NCI-H146 treated with DMSO at 0.1 percent for 48 hours (cell line): Measurements from ENCODE around the gene GIMAP8.

ENCODE experiments used
- DNase-seq: peaks from one replicate; lab custom pipeline; 2025; ENCODE audit not compliant: unreplicated experiment; lab: John Stamatoyannopoulos, UW

Gene GIMAP8

DNA sequence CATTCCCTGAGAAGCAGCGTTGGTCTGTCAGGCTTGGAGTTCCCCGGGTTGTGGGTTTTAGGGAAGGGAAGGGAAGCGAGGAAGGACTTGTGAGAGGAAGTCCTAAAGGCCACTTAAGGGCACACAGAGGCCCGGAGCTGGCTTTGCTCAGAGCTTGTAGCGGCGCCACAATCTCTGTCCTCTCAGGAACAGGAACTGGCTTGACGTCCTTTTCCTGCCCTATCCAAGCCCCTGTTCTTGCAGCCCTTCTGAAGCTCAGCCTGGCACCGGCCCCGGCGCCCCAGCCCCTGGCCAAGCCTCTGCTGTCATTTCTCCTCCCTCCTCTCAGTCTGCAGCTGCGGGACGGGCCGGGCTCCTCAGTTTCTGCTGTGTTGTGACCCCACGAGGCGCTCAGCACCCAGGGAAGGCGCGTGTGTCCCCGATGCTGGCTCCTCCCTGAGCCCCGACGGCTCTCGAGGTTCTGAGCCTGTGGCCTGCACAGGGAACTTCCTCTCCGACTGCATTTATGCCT lies at the start of gene GIMAP8:
Gene GIMAP8, plus strand, starts transcription at position 140 of the 511 bp plus-strand sequence. CDS start 16,069 bp downstream, outside the sequence.
- no peak for DNase-seq

GRCh38 chr7:150400788-150401423 lies 49.5 kb upstream of the GIMAP8 start:
- DNase-seq = no peak

GRCh38 chr7:150401424-150401790 lies 49.0 kb upstream of the GIMAP8 start:
- no peak for DNase-seq

DNA sequence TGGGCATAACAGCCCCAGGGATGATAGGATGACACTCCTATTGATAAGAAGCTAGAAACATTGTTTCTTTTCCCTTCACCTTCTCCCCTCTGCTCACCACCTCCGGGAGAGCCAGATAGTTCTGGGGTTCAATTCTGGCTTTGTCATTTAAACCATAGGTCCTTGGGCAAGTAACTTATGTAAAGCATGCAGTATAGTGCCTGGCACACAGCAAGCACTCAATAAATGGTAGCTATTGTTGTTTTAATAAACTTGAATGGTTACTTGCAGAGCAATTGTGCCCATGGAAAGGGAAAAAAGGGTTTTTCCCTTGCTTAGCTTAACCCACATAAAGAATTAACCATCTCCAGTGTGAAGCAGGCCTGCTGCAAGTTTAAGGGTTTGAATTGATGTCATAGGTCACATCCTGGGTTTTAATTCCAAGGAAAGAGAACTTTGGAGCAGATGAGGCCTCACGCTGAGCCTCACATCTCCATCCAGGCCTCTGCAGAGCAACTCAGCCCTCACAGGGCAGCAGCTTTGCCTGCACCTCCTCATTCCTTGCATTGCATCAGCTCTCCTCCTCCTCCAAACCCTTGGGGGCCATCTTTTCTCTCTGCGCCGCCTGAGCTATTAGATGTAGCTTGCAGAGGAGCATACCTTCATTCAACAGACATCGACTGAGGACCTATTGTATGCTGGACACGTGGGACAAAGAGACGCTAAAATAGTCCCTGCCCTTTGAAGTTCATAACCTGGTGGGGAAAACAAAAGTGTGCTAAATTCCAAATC lies 48.4 kb upstream of the GIMAP8 start:
- DNase-seq = no peak

DNA sequence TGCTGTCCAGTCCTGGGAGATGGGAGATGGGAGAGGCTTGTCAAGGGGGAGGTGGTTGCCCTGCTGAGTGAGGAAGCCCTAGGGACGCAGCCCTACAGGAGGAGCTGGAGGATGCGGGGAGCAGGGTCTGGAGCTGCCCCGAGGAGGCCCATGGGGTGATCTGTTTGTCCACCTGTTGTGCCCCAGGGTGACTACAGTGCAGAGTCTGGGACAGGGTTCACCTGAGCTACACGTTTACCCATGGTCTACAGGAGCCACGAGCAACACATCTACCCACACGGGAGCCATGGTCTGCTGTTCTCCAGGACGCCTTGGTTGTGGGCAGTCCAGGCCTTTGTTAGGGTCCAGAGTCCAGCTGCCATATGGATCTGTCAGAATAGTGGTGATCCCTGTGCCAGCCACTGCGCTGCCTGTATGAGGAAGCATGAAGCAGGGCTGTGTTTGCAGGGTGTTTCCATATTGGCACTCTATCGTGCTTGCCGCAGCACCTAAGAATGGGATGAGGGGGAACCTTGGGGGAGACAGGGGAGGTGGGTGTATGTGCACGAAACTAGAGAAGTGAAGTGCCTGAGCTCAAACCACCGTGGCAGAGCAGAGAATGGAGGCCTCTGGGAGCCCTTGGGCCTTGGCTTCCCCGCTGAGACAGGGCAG lies 47.6 kb upstream of the GIMAP8 start:
- DNase-seq = no peak

GRCh38 chr7:150403376-150404171 lies 46.9 kb upstream of the GIMAP8 start:
- DNase-seq = no peak

GRCh38 chr7:150404172-150404804 lies 46.1 kb upstream of the GIMAP8 start:
- no peak for DNase-seq

- DNase-seq = peak; percentile 64
Observed at GRCh38 chr7:150404805-150405583, 45.4 kb upstream of the GIMAP8 start.

DNA sequence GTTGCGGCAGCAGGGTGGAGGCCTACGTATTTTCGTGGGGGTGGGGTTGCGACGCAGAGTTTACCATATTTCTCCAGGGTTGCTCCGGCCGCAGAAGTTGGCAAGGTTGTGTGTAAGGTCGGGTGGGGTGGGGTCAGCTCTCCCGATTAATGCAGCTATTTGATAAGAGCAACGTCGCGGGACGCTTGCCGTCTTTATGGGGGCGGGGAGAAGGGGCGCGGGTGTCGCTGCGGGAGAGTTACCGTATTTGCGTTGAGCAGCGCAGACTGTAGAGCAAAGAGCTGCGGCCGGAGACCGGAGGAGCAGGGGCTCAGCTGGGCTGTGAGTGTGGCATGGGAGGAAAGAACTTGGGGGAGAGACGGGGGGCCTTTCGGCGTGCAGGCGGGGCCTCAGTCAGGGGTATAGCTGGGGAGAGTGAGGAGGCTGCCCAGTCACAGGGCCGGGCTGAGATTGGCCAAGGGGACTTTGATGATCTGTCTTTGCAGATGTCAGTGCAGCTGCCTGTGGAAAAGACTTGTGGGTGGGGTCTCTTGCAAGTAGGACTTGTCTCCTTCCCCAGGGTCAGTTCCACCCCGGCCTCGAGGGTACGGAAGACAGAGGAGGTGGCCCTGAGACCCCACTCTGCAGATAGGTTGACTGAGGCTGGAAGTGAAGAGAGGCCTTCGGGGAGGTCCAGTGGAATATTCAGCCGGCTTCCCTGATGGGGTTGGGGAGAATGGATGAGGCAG lies 44.7 kb upstream of the GIMAP8 start:
- peak; percentile 49 for DNase-seq

GRCh38 chr7:150406312-150406566 lies 44.2 kb upstream of the GIMAP8 start:
- DNase-seq = no peak

DNA sequence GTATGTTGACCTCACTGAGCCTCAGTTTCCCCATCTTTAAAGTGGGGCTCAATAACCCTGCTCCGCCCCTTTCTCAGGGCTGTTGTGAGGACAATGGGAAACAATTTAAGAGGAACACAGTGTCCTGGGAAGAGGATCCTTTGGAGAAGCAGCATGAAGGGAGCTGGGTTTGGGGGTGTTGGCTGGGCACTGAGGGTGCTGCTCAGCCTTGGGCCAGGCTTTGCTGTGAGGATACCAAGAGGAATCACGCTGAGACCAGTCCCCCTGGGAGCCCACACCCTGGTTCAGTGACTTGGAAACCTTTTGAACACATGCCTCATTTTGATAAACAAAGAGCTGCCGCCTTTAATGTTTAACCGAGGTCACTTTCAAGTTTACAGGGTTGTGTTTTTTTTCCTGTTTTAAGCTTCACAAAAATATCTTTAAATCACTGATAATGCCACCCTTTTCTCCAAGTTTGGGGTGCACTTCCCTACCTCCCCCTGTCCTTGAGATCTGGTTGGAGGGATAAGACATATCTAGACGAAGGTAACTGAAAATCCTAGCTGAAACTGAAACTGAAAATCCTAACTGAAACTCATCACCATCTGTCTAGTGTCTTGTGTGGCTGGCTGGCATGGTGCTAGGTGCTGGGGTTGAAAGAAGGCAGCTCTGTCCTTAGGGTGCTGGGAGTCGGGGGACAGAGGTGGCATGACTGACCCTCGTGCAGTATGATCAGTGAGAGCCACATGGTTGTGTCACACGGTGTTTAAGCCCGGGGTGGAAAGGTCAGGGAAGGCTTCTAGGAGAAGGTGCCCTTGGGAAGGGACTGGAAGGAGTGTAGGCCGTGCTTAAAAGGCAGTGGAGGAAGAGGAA lies 43.6 kb upstream of the GIMAP8 start:
- no peak for DNase-seq

DNA sequence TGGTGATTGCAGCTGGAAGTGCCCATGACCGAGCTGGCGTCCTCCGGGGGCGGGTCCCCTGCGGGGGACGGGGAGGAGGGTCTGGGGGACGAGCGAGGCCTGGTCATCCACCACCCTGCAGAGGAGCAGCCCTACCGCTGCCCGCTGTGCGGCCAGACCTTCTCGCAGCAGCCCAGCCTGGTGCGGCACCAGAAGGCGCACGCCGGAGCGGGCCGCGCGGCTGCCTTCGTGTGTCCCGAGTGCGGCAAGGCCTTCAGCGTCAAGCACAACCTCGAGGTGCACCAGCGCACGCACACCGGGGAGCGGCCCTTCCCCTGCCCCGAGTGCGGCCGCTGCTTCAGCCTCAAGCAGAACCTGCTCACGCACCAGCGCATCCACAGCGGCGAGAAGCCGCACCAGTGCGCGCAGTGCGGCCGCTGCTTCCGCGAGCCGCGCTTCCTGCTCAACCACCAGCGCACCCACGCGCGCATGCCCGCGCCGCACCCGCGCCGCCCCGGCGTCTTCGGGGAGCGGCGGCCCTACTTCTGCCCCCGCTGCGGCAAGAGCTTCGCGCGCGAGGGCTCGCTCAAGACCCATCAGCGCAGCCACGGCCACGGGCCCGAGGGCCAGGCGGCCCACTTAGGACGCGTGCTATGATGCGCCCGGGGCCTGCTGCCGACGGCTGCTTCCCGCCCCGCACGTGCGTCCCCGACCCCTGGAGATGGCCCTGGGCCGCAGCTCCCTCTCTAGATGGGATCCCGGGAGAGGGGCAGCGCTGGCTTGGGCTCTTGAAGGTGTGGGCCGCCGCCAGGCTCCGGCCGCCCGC lies 42.6 kb upstream of the GIMAP8 start:
- no peak for DNase-seq

GRCh38 chr7:150408393-150409299 lies 41.8 kb upstream of the GIMAP8 start:
- no peak for DNase-seq

DNA sequence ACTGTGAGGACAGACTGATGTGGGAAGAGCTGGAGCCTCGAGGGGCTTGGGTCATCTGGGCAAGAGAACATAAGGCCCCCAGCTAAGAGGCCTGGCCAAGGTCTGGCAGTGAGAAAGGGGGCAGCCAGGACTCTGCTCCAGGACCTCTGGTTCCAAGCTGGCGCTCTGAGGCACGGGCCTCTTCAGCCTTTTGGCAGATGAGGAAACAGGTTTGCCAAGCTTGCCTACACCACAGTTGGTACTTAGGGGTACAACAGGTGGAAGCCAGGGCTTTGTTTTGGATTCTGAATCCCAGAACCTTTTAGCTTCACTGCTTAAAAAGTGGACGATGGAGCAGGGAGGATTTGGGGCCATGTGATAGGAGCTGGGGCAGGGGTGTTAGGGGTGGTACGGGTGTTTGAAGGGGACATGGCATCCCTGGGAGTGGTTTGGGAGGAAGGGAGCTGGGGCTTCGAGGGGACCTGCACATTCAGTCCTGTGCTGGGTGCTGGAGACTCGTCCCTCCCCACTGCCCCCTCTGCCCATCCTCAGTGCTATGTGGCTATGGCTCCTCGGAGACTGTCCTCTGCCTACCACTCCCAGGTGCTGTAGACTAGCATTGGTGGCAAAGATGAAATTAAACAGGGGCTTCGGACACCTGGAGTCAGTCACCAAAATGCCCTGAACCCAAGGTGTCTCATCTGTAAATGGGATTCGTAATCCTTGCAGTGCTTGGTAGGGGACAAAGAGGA lies 41.0 kb upstream of the GIMAP8 start:
- DNase-seq = no peak

DNA sequence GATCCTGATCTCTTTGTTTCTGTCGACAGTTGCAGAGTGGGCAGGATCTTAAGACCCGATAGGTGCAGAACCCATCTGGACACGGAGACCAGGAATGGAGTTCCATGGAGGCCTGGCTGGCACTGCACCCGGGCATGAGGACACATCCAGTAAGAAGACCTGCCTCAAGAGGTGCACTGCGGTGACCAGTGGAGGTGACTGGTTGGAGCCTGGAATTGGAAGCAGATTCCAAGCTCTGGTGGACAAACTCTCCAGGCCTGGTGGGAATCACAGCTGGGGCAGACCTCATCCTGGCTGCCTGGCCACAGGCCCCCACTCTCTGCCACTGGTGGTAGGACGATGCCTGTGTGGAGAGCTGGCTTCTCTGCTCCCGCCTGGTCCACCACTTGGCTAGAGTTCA lies 40.3 kb upstream of the GIMAP8 start:
- DNase-seq = no peak

DNA sequence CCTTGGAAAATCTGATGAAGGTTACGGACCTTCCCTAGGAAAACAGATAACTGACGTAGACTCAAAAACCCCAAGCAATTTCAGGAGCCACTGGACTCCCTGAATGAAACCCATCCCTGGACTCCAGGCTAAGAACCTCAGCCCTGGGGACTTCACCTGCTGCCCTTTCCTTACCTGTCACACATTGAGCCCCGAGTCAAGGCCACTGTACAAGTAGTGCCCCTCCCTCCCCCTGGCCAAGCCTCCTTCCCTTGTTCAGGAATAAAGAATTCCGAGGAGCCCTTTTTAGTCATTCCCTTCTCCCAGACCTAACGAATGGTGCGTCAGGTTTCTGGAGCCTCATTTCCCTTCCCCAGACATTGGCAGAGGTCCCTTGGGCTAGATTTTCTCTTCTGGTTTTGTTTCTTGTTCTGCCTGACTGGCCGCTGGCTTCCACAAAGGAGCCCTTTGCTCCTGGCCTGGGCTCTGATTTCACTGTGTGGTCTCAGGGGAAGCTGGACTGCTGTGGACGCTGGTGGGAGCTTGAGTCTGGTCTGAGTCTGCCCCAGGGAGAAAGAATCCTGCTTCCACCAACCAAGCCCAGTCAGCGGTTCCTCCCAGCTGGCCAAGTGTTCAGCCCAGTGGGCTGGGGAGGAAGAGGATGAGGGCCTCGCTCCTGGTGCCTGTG lies 39.6 kb upstream of the GIMAP8 start:
- no peak for DNase-seq
